PFSK-1 (cell line): ENCODE data around the gene SCYGR2.

ENCODE experiments used
- FOXP2 ChIP-seq: optimal IDR thresholded peaks from 2 replicates; pipeline ENCODE3; 2011; ENCODE audit warnings: borderline replicate concordance, control low read depth, inconsistent platforms; ENCODE audit not compliant: insufficient read depth; ENCODE audit errors: extremely low read length, extremely low read depth
- POLR2AphosphoS5 ChIP-seq: IDR thresholded peaks from 2 replicates; pipeline ENCODE4 v1.6.1; 2012; ENCODE audit warnings: low read depth, mild to moderate bottlenecking, control low read depth, low read length, moderate library complexity
- SIN3A ChIP-seq: IDR thresholded peaks from 2 replicates; pipeline ENCODE4 v1.6.1; 2012; ENCODE audit warnings: mild to moderate bottlenecking, low read length, moderate library complexity, borderline replicate concordance; ENCODE audit not compliant: insufficient read depth
- TAF1 ChIP-seq: IDR thresholded peaks from 2 replicates; pipeline ENCODE4 v1.6.1; 2012; ENCODE audit warnings: low read length, control low read depth, borderline replicate concordance; ENCODE audit not compliant: insufficient read depth
- TF ChIP-seq, protein P1 (sequence below), 2 experiments: IDR thresholded peaks; 2 replicates each; pipeline versions ENCODE4 v1.6.1 to v1.8.0; 2011 to 2012; ENCODE audit warnings: low read depth in 2 of 2, low read length in 2 of 2, control low read depth in 1 of 2, inconsistent platforms in 1 of 2, mild to moderate bottlenecking in 1 of 2, moderate library complexity in 1 of 2; ENCODE audit not compliant: insufficient read depth in 1 of 2

SCYGR2 gene

DNA sequence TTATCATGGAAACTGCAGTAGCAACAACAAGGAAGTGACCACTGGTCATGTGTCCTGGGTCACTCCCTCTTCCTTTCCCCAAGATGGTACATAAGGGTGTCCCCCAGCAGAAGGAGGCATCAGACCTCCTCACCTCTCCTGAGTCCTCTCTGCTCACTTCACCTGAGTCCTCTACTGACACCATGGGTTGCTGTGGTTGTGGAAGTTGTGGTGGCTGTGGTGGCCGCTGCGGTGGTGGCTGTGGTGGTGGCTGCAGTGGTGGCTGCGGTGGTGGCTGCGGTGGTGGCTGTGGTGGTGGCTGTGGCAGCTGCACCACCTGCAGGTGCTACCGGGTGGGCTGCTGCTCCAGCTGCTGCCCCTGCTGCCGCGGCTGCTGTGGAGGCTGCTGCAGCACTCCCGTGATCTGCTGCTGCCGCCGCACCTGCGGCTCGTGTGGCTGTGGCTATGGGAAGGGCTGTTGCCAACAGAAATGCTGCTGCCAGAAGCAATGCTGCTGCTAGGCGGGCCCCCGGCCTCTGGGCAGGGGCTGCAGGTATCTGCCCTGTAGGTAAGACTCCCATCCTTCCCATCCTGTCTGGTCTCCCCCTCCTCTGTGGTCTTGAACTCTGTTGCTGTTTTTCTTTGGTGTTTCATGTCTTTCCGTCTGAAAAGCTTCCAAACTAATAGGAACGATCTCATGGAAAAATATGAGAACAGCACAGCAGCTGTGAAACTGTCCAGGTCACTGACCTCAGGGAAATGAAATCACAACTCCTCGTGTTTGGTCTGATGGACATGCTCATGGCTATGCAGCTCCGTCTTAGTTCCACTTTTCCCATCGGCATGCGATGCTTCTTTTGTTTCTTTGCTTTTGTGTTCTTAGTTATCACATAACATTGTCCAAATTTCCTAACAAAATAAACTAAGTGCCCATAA, 18.9 kb downstream of the SCYGR2 start, which contains the start of gene SCYGR4:
Gene SCYGR4, plus strand, starts transcription at position 183 of the 915 bp plus-strand sequence. Its CDS starts 0 bp downstream, at position 183.
- no peak for TF ChIP-seq FOXP2
- no peak for TF ChIP-seq SIN3A
- no peak for TF ChIP-seq TAF1
- no peak for TF ChIP-seq POLR2AphosphoS5

DNA sequence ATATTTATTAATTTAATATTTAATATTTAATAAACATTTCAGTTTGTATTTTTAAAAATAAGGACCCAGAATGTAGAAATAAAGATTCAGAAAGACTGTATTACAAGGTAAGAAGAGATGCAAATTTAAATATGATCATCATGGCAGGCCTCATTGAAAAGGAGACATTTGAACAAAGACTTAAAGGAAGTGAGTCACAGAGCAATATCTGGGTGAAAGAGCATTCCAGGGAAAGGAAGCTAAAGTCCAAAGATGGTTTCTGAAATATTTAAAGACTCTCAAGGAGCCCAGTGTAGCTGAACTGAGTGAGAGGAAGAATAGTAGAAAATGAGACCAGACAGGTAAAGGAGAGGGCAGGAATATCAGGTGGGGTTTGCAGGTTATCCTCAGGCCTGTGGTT, 24.5 kb downstream of the SCYGR2 start:
- TF ChIP-seq, protein P1, sequence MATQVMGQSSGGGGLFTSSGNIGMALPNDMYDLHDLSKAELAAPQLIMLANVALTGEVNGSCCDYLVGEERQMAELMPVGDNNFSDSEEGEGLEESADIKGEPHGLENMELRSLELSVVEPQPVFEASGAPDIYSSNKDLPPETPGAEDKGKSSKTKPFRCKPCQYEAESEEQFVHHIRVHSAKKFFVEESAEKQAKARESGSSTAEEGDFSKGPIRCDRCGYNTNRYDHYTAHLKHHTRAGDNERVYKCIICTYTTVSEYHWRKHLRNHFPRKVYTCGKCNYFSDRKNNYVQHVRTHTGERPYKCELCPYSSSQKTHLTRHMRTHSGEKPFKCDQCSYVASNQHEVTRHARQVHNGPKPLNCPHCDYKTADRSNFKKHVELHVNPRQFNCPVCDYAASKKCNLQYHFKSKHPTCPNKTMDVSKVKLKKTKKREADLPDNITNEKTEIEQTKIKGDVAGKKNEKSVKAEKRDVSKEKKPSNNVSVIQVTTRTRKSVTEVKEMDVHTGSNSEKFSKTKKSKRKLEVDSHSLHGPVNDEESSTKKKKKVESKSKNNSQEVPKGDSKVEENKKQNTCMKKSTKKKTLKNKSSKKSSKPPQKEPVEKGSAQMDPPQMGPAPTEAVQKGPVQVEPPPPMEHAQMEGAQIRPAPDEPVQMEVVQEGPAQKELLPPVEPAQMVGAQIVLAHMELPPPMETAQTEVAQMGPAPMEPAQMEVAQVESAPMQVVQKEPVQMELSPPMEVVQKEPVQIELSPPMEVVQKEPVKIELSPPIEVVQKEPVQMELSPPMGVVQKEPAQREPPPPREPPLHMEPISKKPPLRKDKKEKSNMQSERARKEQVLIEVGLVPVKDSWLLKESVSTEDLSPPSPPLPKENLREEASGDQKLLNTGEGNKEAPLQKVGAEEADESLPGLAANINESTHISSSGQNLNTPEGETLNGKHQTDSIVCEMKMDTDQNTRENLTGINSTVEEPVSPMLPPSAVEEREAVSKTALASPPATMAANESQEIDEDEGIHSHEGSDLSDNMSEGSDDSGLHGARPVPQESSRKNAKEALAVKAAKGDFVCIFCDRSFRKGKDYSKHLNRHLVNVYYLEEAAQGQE (IDR thresholded peaks at IDR 0.05; ENCODE audit: insufficient read depth in 1 of 2, low read depth in 2 of 2, low read length in 2 of 2): no peak
- TF ChIP-seq TAF1 (no peak), FOXP2 (no peak), SIN3A (no peak), POLR2AphosphoS5 (no peak)

DNA sequence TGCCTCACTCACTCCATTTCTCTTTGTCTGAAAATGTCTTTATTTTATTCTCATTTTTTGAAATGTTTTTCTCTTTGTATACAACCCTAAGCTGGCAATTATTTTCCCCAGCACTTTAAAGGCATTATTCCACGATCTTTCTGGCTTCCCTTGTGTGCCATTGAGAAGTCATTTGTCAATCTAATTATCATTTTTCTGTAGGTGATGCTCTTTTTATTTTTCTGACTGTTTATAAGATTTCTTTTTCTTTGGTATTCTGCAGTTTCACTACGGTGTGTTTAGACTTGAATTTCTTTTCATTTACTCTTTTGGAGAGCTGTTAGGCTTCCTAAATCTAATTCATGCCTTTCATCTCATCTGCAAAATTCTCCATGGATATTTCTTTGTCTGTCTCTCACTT, 26.7 kb downstream of the SCYGR2 start:
- no peak for TF ChIP-seq TAF1
- no peak for TF ChIP-seq SIN3A

DNA sequence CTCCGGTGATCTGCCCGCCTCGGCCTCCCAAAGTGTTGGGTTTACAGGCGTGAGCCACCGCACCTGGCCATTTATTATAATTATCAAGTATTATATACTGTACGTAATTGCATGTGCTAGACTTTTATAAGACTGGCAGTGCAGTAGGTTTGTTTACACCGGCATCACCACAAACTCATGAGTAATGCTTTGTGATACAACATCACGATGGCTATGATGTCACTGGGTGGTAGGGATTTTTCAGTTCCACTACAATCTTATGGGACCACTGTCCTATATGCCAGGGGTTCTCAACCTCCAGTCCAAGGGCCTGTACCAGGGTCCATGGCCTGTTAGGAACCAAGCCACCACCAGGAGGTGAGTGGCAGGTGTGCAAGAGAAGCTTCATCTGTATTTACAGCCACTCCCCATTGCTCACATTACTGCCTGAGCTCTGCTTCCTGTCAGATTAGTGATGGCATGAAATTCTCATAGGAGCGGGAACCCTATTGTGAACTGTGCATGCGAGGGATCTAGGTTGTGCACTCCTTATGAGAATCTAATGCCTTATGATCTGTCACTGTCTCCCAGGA, 28.0 kb downstream of the SCYGR2 start:
- TF ChIP-seq TAF1: no peak

DNA sequence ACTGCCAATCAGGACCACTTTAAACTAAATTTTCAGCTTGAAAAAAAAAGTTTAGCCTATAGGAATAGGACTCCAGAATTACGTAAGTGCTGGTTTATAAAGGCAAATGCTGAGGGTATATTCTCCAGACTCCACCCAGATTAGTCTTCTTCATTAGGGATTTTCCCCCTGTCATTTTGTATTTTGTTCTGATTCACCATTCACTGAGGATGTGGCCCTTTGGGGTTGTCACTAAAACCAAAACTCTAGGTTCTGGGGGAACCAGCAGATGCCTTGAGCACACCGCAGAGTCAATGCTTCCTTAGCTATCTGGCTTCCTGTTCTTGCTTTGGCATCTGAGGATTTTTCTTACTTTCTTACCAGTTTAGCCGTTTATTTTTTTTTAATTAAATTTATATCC, 29.1 kb downstream of the SCYGR2 start:
- no peak for TF ChIP-seq FOXP2
- TF ChIP-seq TAF1: no peak
- TF ChIP-seq, protein P1 (IDR thresholded peaks at IDR 0.05; ENCODE audit: insufficient read depth in 1 of 2, low read depth in 2 of 2, low read length in 2 of 2): no peak
- TF ChIP-seq POLR2AphosphoS5: no peak
- TF ChIP-seq SIN3A: no peak

DNA sequence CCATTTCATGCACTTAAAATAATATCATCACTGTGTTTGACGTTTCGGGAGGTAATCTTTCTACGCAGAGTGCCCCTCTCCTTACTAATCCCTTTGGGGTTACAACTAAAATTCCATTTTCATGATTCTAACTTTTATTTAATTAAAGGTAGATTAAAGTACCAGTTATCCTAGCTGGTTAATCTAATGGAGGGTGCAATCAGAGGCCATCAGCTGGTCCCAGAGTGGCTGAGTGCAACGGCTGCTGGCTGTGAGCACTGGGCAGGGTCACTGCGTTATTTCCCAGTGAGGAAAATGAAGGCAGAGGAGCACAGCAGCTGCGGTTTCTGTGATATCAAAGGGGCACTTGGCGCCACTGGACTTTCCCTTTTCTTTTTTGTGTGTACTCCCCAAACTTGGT, 30.7 kb downstream of the SCYGR2 start:
- TF ChIP-seq POLR2AphosphoS5: no peak
- TF ChIP-seq, protein P1 (IDR thresholded peaks at IDR 0.05; ENCODE audit: insufficient read depth in 1 of 2, low read depth in 2 of 2, low read length in 2 of 2): no peak
- no peak for TF ChIP-seq FOXP2
- no peak for TF ChIP-seq SIN3A
- TF ChIP-seq TAF1: no peak

DNA sequence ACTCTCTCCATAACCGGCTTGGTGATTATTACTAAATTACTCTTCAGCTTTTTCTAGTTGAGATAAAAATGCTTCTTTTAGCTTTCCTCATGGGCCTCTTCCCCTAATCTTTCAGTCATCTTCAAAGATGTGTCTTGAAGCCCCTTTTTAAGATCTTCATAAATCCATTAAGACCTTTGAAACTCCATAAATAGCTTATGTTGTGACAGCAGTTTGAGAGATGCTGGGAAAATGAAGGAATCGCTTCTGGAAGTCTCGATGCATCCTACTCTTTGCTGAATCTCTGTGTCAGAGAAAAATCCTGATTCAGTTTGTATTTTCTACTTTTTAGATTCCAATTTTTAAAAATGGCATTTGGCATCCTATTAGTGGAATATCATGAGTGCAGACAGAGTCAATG, 31.6 kb downstream of the SCYGR2 start:
- TF ChIP-seq FOXP2: no peak
- no peak for TF ChIP-seq TAF1
- TF ChIP-seq SIN3A: no peak
- TF ChIP-seq POLR2AphosphoS5: no peak
- TF ChIP-seq, protein P1 (IDR thresholded peaks at IDR 0.05; ENCODE audit: insufficient read depth in 1 of 2, low read depth in 2 of 2, low read length in 2 of 2): no peak
